GM21447 (cell line): ENCODE results near the gene TEX26.
A peak's percentile ranks its signal among the peaks of the same experiment; 100 is the strongest.

ENCODE experiments used
- ATAC-seq: cut with Tn5 transposase; IDR thresholded peaks from one replicate; pipeline ENCODE4 v1.9.1; 2021; ENCODE audit not compliant: unreplicated experiment

Gene TEX26

DNA sequence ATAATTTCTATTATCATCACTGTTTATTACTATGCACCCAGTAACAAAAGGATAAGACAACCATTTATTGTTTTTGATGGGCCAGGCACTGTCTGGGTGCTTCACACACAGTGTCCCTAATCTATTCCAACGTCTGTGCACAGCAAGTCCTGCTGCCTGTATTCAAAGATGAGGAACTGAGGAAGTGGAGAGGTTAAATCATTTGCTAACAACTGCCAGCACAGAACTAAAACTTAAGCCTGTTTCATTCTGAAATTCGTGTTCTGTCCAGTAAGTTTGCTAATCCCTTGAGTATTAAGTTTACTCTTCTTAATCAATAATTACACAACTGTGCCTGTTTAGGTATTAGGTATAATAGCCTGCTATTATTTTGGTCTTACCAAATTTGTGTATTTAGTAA is 41.9 kb downstream of the TEX26 start:
- ATAC-seq, result peak; percentile 49

GRCh38 chr13:30976025-30976424 is 43.6 kb downstream of the TEX26 start:
- ATAC-seq, result no peak

GRCh38 chr13:30978981-30979956 is 46.8 kb downstream of the TEX26 start:
- no peak for ATAC-seq

DNA sequence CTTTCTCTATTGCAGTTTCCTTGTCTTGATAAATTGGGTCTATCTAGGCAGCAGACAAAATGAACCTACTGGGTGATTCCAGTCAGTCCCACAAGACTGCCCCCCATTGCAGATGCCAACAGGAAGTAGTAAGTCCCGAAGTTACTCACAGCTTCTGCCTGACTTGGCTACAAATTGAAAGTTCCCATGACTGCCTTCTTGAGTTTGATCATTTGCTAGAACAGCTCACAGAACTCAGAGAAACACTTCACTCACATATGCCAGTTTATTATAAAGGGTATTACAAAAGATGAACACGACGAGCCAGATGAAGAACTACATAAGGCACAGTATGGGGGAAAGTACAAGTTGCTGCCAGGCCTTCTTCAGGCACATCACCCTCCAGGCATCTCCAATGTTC is 50.0 kb downstream of the TEX26 start:
- no peak for ATAC-seq

- ATAC-seq, result no peak
Observed at GRCh38 chr13:30982906-30983305, 50.5 kb downstream of the TEX26 start.

DNA sequence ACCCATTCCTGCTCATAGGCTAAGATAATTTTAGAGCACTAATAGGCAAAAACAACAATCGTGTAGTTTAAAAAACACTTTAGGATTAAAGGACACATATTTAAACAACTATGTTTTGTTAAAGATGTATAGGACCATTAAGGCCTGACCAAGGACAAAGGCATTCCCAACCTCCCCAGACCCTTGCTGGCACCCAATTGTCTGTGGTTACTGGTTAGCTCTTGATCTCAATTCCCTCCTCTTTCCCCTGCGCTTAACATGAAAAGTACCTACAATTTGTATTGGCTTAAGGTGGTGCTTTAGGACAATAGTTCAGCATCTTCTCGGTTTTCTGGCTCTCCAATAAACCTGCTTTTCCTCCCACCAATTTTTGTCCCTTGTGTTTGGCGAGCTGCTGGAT is 51.0 kb downstream of the TEX26 start:
- ATAC-seq, result no peak

DNA sequence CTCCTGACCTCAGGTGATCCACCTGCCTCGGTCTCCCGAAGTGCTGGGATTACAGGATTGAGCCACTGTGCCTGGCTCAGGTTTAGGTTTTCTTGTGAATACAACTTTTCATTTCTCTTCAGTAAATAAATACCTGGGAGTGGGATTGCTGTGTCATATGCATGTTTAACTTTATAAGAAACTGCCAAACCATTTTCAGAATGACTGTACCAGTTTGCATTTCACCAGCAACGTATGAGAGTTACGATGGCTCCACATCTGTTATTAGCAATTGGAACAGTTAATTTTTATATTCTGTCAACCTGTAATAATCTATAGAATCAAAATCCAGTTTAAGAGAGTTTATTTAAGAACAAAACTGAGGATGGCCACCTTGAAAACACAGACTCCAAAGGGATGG is 52.2 kb downstream of the TEX26 start:
- ATAC-seq, result peak; percentile 65

DNA sequence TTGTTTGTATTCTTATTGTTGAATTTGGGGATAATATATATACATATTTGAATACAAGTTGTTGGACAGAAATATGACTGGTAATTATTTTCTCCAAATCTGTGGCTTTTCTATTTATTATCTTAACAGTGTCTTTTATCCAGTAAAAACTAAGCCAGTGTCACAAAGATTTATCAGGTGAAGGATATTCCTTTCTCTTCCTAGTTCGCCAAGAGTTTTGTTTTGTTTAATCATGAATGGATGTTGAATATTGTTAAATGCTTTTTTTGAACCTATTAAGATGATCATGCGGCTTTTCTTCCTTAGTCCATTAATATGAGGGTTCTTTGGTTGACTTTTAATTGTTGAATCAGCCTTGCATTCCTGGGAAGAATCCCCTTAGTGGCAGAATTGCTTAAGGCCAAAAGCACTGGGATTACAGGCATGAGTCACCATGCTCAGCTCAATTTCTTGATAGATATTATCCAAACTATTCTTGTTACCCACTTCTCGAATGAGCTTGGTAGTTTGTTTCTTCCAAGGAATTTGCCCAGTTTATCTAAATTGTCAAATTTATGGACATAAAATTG is 53.3 kb downstream of the TEX26 start:
- ATAC-seq, result no peak

DNA sequence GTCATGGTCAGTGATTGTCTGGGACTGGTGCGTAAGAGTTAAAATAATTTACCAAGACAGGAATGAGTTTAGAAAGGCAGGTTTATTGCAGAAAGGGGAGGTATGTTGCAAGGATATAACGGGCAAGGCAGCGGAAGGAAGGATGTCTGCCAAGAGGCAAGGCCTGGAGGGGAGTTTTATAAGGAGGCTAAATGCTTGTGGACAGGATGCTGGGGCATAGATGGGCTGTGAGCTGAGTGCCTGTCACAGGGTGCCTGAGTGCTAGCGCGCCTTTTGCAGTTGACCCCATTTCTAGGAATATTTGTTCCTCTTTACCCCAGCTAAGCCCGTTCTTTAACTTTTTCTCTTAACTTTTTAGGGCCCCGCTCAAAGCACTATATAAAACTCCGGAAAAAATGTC is 58.7 kb downstream of the TEX26 start:
- no peak for ATAC-seq

DNA sequence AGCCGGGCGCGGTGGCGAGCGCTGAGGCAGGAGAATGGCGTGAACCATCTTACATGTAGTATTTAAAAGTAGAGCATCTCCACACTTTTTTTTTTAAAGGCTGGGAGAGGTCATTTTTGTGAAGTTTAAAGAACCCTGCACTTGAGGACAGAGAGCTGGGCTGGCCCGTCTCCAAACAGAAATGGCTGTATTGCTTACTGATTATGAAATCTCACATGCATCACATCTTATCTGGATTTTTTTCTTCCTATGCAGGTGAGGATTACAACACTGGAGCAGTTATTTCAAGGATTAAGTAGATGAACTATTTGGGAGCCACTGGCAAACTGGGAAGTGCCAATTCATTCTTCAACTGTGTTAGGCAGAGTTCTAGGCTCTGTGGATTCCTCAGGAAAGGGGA is 59.5 kb downstream of the TEX26 start:
- ATAC-seq, result no peak

GRCh38 chr13:30995331-30995730 is 62.9 kb downstream of the TEX26 start:
- no peak for ATAC-seq

DNA sequence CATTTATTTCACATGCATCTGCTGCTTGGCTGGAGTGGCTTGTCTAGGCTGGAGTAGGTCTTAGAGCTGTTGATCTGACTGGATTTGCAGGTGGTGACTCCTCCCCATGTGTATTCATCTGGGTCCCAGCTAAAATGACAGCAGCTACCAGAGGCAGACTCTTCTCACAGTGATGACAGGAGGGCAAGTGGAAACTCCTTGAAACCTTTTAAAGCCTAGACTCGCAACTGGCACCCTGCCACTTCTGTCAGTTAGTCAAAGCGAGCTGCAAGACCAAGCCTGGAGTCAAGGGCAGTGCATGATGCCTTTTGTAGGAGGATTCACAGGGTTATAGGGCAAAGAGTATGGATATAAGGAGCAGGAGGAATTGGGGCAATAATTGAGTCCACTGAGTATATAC is 65.2 kb downstream of the TEX26 start:
- ATAC-seq, result no peak

- no peak for ATAC-seq
Observed at GRCh38 chr13:30998136-30999088, 66.0 kb downstream of the TEX26 start.

DNA sequence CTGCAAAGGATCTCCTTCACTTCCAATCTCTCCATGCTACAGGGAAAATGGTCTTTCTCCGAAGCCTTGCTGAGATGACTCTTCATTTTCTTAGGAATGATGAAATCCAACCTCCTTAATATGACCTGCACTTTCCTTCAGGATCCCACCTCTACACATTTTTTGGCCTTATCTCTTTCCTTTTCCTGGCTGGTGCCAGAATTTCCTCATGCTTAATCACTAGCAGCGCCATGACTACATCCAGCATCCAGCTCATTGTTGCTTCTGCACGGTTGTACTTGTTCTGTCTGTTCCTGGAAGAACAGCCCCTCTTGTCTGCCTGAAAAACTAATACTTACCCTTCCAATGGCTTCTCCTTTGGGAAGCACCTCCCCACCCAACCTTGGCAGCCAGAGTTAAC is 68.4 kb downstream of the TEX26 start:
- no peak for ATAC-seq

DNA sequence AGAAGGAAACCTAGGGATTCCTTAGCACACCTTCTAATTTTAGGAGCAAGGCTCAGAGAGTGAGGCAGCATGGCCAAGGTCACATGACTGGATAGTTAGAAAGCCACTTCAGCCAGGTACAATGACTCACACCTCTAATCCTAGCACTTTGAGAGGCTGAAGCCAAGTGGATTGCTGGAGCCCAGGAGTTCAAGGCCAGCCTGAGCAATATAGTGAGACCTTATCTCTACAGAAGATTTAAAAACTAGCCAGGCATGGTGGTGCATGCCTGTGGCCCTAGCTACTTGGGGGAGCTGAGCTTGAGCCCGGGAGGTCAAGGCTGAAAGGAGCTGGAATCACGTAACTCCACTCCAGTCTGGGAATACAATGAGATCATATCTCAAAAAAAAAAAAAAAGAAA is 69.2 kb downstream of the TEX26 start:
- ATAC-seq, result no peak

GRCh38 chr13:31005066-31005465 is 72.6 kb downstream of the TEX26 start:
- ATAC-seq, result no peak

DNA sequence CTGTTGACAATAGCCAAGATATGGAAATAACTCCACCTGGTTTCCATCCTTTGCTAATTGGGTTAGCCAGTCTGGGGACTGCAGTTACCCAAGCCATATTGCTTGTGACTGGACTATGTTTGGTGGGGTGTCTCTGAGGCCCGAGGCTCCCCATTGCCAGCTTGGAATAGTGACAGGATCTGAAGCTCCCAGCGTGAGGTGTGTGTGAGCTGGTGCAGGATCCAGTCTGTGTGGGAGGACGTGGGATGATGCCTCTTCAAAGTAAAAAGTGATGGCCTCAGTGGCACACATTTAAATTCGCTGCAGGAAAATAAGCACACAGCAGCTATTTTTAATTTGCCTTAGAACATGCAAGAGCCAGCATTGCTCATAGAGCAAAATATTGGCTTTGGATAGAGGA is 75.0 kb downstream of the TEX26 start:
- no peak for ATAC-seq

GRCh38 chr13:31008400-31009115 is 76.1 kb downstream of the TEX26 start:
- ATAC-seq, result no peak

DNA sequence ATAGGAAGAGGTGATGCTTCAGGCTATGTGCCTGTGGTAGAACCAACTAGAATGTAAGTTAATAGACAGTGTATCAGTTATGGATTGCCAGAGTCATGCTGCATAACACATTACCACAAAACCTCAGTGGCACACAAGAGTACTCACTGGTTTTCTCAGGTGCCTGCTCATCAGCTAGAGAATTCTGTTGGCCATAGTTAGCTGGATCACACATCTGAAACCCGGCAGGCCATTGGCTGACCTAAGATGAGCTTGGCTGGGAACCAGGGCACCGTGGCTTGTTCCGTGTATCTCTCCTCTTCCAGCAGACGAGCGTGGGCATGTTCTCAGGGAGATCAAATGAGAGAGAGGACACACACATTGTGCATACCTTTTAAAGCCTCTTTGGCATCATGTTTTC is 76.7 kb downstream of the TEX26 start:
- no peak for ATAC-seq

- no peak for ATAC-seq
Observed at GRCh38 chr13:31010296-31010695, 77.8 kb downstream of the TEX26 start.
